NCI-H1105 treated with DMSO at 0.1 percent for 48 hours (cell line): ENCODE measurements around the gene ADGRL3.

Experiments used
- DNase-seq: peaks from one replicate; lab custom pipeline; 2025; lab: John Stamatoyannopoulos, UW

The ADGRL3 gene

DNA sequence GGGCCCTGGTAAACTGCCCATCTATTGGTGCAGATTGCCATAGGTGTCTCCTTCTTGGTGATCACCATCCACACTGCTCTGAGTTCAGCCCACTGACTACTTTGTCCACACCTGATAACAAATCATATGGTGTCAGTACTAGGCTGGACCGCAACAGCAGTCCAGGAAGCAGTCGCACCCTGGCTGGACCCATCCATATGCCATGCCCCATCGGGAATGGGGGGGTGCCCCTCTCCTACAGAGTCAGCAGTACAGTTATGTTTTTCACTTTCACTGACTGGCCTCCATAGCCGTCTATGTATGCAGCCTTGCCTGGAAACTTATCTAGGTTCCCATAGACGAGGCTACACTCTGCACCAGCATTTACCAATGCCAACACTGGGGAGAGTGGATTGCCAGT lies 226.1 kb downstream of the ADGRL3 start:
- DNase-seq: no peak

DNA sequence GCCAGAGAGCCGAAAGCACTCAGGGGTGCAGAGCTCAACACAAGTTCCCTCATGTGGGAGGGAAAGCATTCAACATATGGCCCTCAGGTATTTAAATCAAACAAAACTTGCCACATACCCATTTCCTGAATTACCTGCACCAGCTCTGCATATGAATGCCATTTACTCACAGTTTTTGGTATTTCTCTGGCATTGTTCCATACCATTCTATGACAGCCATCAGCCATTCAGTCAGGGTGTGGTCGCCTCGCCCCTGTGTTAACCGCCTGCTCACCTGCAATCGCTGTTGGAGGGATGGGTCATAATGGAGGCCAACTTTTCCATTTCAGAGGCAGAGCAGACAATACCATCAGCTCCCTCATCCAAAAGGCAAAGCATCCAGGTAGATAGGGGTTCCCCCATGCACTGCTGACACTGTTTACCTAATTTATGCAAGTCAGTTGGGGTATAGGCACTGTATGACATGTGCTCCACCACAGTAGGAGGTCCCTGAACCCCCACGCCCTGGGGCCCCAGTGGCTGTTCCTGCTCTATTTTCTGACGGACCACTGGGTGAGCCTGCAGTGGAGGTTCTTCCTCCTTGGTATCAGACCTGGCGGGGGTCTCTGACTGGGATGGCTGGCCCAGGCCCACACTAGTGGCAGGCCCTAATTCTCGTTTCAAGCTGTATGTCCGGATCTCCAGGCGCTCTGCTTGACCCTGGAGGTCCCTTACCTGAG lies 227.1 kb downstream of the ADGRL3 start:
- DNase-seq: no peak

- no peak for DNase-seq
These were observed 227.8 kb downstream of the ADGRL3 start for GRCh38 chr4:61427818-61428495.

DNA sequence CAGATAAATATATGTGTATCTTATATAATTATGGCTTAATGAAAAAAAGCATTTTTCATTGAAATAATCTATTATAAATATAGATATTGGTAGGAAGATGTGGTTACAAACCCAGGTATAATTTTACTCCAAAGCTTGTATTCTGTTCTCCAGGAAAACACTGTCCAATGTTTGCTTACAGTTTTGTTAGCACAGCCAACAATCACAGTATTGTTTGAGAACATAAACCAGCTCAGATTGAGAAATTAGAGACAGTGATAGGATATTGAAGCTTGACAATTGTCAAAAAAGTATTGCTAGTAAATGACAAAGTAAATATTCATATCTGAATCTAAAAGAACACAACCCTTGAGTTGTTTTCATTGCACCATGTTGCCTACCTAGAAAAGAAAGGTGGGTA lies 228.8 kb downstream of the ADGRL3 start:
- no peak for DNase-seq

GRCh38 chr4:61431131-61431530 lies 231.0 kb downstream of the ADGRL3 start:
- DNase-seq: no peak

DNA sequence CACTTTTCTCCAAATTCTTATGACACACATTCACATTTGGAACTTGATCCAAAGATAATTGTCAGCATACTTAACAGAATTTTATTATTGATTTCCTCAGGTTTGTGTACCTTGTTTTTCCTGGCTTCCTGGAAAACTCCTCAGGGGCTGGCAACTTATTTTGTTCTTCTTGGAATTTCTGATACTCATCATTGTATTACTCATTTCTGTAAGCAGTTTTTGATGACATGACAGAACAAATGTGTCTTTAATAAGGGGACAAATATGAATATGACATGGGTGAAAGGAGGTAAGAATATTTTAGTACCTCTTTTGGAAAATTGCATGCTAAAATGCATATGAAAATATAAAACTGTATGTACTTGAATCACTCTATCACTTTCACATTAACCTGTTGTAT lies 237.8 kb downstream of the ADGRL3 start:
- DNase-seq: no peak

DNA sequence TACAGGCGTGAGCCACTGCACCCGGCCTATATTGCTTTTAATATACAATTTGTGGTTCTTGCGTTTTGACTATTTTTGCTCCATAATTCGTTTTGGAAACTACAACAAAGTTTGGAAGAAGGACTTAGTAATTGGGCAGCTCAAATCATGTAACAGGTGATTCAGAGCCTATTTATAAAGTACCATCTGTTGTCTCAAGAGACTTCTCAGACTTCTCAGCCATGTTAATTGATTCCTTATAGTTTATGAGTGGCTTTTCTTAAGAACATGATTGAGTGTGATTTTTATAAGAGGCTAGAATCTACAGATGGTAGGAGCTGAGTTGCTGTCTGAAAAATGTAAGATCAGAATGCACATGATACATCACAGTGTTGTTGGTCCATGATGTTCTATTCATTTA lies 240.2 kb downstream of the ADGRL3 start:
- no peak for DNase-seq

- DNase-seq: no peak
These were observed 242.8 kb downstream of the ADGRL3 start for GRCh38 chr4:61442936-61443335.

DNA sequence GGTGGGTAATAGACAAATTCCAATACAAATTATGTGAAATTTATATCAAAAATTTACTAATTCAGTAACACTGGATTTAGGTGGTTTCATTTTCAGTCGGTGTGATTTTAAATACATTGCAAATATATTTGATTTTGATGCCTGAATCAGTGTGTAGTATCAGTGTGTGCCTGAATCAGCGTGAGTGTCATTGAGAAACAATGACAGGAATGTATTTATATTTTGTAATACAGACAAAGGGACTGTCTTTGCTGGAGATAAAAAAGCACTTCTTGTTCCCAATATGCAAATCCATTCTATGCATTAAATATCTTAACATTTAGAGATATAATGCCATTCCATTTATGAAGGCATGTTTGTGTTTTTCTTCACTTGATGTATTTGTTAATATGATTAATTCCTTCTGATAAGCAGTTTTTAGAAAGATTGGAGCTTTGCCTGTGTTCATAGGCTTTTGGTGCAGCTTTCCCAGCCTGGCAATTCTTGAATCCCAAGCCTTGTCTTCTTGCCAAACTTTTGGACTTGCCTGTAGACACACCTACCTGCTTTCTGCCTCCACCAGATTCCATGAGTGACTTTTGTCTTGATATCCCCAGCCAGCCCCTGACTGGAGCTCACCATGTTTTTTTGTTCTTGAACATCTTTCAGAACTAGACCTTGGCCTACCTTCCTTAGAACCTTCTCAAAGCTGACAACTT lies 243.8 kb downstream of the ADGRL3 start:
- no peak for DNase-seq

DNA sequence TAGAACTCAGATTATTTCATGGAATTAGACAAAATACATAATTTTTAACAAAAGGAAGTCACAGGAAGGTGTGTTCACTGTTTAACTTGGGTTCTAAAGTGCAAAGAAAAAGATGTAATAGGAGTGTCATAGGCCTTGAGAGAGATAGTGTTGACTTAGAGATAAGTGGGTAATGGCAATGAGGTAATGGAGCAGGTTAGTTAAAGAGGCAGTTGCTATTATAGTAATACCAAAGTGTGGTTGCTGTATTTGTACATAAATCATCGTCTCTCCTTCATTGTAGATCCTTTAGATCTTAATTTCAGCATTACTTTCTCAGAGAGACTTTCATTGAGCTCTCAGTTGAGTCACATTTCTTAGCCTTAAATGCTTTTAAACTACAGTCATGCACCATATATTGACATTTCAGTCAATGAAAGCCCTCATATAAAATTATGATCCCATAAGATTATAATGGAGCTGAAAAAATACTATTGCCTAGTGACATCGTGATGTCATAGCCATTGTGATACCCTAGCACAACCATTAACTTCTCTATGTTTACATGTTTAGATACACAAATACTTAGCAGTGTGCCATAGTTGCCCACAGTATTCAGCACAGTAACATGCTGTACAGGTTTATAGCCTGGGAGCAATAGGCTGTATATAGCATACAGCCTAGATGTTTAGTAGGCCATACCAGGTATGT lies 245.4 kb downstream of the ADGRL3 start:
- DNase-seq: peak; percentile 20

DNA sequence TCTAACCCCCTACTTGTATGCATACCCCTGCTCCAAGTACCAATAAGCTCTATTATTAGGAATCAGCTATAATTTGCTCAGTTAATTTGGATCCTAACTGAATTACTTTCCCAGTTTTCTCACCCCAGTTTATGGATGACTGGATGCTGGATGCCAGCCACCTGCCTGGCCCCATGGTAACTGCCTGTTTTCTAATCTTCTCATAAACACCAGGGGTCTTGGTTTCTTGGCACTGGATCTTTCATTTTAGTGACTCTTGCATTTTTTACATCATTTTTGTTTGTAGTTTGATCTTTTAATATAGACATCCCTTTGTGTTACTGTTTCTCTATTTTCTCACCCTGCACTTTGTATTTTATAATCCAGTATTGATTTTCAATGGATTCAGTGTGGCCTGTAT lies 246.8 kb downstream of the ADGRL3 start:
- DNase-seq: no peak

GRCh38 chr4:61447918-61448317 lies 247.8 kb downstream of the ADGRL3 start:
- no peak for DNase-seq

DNA sequence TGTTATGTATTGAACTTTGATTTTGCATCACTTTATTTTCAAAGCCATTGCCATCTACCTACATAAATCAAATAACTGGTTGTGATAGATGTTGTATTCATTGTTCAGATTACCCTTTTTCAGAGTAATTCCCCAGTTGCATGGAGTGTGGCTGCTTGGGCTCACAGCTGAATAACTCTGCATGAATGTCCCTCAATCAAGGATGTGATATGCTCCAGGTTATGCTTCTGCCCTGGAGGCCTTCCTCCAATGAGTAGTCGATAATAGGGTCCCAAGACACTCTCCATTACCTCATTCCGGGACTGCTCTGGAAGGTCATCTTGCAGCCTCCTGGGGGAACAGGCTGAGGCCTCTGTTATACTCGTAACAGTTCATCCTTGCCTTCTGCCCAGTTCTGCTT lies 251.8 kb downstream of the ADGRL3 start:
- no peak for DNase-seq

DNA sequence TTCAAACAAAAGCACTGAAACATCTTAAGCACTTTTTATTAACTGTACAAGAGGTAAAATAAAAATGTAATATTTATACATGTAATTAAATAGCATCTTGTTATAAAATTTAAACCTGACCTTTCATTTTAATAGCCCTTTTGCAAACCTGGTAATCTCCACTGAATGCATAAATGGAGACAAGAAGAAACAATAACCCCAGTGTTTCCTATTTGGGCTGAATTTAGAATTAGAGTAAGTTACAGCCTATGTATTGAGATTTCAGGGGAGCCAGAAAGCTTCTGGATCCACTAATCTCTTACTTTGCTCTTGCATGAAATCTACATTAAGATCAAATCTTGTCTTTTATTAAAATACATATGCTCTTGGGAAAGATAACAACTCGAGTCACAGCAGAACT lies 261.8 kb downstream of the ADGRL3 start:
- no peak for DNase-seq

DNA sequence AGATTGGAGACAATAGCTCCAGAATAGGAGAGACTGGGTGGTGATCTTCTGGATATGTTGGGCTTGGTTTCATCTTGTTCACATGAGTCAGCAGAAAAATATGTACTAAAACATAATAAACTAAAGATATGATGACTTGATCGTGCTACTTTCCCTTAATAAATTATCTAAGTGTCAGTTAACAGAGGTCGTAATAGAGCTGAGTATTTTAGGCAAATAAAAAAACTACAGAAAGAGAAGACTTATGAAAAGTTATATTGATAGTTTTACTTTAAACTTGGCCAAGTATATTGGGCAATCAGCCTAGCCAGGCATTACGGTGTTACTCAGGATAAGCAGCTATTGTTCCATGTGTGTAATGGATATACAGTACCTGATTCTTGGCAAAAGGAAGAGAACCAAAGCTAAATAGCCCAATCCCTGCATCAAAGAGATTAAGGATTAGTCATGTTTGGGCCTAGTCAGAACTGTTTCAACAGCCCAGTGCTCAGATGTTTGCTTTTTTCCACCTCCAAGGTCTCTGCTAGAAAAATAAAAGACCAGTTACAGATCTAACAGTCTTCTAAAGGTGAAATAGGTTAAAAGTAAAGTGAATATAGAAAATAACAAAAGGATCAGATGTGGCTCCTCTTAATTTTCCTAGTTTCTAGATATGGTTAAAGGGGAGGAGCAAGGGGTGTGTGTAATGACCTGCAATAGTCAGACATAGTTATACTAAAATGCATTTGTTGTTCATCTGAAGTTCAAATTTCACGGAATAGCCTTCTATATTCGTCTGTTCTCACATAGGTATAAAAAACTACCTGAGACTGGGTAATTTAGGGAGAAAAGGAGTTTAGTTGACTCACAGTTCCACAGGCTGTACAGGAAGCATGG lies 262.6 kb downstream of the ADGRL3 start:
- DNase-seq: no peak

GRCh38 chr4:61468024-61468720 lies 268.0 kb downstream of the ADGRL3 start:
- no peak for DNase-seq

GRCh38 chr4:61473306-61473705 lies 273.2 kb downstream of the ADGRL3 start:
- DNase-seq: no peak

DNA sequence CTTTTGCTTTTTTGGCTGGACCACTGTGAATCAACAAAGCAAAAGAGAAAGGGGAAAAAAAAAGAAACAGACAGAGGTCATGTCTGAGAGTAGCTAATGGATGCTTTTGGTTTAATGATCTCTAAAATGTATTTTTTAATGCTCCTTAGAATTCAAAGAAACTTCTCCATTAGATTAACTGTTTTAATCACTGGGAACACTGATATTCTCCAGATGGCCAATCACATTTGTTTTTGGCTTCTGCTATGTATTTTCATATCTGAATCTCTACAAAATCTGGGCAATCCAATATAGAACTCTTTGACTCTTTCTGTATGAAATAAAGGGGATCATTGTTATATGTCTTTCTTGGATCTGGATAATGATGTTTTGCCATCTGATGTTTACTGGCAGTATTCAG lies 278.2 kb downstream of the ADGRL3 start:
- DNase-seq: no peak

GRCh38 chr4:61485056-61485455 lies 284.9 kb downstream of the ADGRL3 start:
- DNase-seq: no peak

DNA sequence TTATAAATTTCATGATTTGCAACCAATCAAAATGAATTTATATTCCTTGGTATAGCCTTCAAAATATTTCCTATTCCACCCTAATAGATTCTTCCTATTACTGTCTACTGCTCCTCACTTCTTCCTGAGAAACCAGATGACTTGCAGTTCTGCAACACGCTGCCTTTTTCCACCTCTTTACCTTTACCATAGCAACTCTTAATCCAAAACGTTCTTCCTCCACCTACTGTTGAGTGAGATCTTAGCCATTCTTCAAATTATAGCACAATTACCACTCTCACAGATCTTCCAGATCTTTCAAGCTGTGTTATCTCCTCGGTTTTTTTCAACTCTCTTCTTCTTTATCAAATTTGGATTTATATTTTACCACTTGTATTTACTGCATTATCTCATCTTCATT lies 289.8 kb downstream of the ADGRL3 start:
- DNase-seq: no peak

GRCh38 chr4:61493041-61493440 lies 292.9 kb downstream of the ADGRL3 start:
- DNase-seq: no peak
